Measurements from ENCODE around the gene STXBP5. TPM values are rescaled to one million over a fixed set of nuclear protein-coding genes. Genes with fewer than 3 reads are reported as not detected.

STXBP5 gene
- total RNA-seq, 2 experiments from 2014 or later, result 21.0 to 22.5 TPM

DNA sequence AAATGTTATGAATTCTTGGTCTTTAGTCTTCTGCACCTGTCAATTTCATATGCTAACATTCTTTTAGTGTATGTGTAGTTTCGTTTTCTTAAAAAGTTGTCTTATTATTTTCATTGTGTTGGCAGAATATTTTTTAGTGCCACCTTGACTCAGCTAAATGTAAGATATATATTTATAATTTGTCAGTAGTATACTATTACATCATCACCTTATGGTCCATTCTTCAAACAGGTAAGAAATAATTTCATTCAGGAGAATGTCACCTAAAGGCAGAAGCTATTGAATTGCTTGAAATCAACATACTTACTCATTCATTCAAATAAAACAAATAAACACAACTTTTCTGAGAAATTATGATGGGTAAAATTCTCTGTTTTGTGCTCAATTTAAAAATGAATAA is 3.5 kb upstream of the STXBP5 start:
- no peak for TF ChIP-seq CTCF (IDR thresholded peaks at IDR 0.05)
- intact Hi-C loops (cut with DNase I, micrococcal nuclease), result loop anchor here (5.0 to 10.0 kb wide), 4 partner anchors 82 to 1386 kb away; partner anchors contain the start of genes FBXO30 (in 1 of the 2) and SHPRH (in 1 of the 2)
- ChIA-PET POLR2A (no interaction called here), CTCF (no interaction called here)
- DNase-seq (no peak), ATAC-seq (ENCODE audit: poor library complexity) (no peak)
- no peaks in the 10 kb centered on the region for H3K9me3 Mint-ChIP-seq
- no peak overlapping the region for H3K27ac Mint-ChIP-seq
- H3K4me1 Mint-ChIP-seq (ENCODE audit: low read depth), result peaks cover 19% of the 10 kb centered on the region
- Histone ChIP-seq H3K4me1 (ENCODE audit: insufficient read depth, low read length) (peaks cover 12% of the 10 kb centered on the region), H3K4me3 (ENCODE audit: low read length) (no peak overlapping the region), H3K27me3 (ENCODE audit: control insufficient read depth in 1 of 2, insufficient read depth in 2 of 2, low read length in 2 of 2) (no peaks in the 10 kb centered on the region), H3K27ac (ENCODE audit: low read depth in 1 of 2, low read length in 2 of 2) (no peak overlapping the region), H3K36me3 (ENCODE audit: insufficient read depth, low read length) (no peaks in the 10 kb centered on the region), H3K9me3 (ENCODE audit: control insufficient read depth in 1 of 2, insufficient read depth in 1 of 2, low read length in 2 of 2) (no peaks in the 10 kb centered on the region)
- H3K36me3 Mint-ChIP-seq (ENCODE audit: low read depth), result peaks cover 19% of the 10 kb centered on the region
- H3K27me3 Mint-ChIP-seq, result no peaks in the 10 kb centered on the region
- H3K4me3 Mint-ChIP-seq, result no peak overlapping the region

DNA sequence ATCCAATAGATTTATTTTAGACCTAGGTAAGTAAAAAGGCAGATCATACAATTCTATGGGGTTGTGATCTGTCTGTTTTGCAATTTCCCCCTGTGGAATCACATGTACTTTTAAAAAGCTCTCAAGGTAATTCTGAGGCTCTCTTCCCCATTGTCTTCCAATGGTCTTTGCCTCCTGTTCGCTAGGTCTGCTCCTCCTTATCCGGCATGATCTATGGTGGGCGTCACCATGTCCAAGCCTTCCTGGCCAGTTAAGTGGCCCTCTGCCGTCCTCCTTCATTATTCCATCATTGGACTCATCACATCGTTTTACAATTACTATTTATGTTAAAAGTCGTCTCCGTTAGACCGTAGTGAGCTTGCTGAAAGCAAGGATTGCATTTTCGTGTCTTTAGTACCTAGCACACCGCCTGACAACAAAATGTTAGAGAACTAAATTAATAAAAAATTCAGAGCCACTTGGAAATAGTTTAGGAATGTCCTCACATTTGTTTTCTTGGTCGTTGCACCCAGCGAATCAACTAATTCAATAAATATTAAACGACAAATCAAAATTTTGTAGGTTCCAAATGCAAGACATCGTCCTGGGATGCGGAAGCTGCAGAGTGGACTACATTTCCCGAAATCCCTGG is 2.2 kb upstream of the STXBP5 start:
- TF ChIP-seq CTCF (IDR thresholded peaks at IDR 0.05), result no peak
- Histone ChIP-seq H3K4me3 (ENCODE audit: low read length) (peak overlapping the region; percentile 86), H3K27ac (ENCODE audit: low read depth in 1 of 2, low read length in 2 of 2) (peak overlapping the region; percentile 34 to 53), H3K9me3 (ENCODE audit: control insufficient read depth in 1 of 2, insufficient read depth in 1 of 2, low read length in 2 of 2) (no peaks in the 10 kb centered on the region), H3K4me1 (ENCODE audit: insufficient read depth, low read length) (peaks cover 15% of the 10 kb centered on the region), H3K36me3 (ENCODE audit: insufficient read depth, low read length) (no peaks in the 10 kb centered on the region), H3K27me3 (ENCODE audit: control insufficient read depth in 1 of 2, insufficient read depth in 2 of 2, low read length in 2 of 2) (no peaks in the 10 kb centered on the region)
- Mint-ChIP-seq H3K4me1 (ENCODE audit: low read depth) (peaks cover 31% of the 10 kb centered on the region), H3K27me3 (no peaks in the 10 kb centered on the region), H3K36me3 (ENCODE audit: low read depth) (peaks cover 19% of the 10 kb centered on the region), H3K9me3 (no peaks in the 10 kb centered on the region), H3K27ac (peak overlapping the region; percentile 95), H3K4me3 (peak overlapping the region; percentile 94)
- ChIA-PET CTCF (interaction anchor here (0.9 kb wide), 1 partner anchor 81 kb away, joined by 3 read pairs; no protein-coding TSS in a partner anchor), POLR2A (interaction anchor here (0.6 to 3.4 kb wide), 8 partner anchors 11 to 91 kb away, joined by 3 to 19 read pairs (median 4); no protein-coding TSS in a partner anchor)
- intact Hi-C loops (cut with DNase I, micrococcal nuclease), result loop anchor here (1.0 to 10.0 kb wide), 6 partner anchors 20 to 1387 kb away; partner anchors contain the start of genes FBXO30 (in 1 of the 2) and SHPRH (in 1 of the 2)
- peak in 3 of 14 experiments; percentile 16 to 37 (median 34) for DNase-seq
- no peak for ATAC-seq (ENCODE audit: poor library complexity)

DNA sequence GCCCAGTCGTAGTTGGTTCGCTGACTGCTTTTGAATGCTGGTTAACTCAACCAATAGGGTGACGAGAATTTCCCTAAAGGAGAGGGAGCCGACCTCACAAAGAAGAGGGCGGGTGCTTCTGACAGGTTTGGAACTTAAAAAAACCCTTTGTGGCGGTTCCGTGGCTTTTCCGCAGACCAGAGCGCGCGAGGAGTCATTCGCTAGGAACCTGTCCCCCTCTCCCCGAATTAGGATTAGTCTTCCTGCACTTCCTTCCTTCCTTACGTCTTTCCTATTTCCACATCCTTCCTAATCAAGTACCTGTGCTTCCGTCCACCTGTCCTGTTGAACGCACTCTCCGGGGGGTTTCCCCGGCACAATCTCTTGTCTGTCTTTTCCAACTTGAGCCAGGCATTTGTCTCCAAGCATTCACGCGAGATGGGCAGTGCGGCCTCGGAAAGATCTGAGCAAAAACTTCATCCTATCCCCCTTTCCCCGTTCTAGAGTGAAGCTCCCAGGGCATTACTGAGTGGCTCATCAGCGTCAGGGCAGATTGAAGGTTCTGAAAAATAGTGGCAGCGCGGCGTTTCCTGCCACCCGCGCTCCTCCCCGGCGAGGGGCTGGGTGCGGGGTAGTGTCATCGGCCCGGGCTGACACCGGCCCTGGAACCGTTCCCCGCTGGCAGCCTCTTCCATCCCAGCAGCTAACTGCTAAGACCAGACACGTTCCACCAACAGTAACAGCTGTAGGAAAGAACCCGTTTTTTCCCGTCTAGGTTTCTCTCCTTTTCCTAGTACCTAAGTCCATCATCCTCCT is 1.5 kb upstream of the STXBP5 start:
- peak overlapping the region; percentile 95 for H3K27ac Mint-ChIP-seq
- peak overlapping the region; percentile 86 for H3K4me3 ChIP-seq (ENCODE audit: low read length)
- H3K4me3 Mint-ChIP-seq, result peak overlapping the region; percentile 94
- H3K27ac ChIP-seq (ENCODE audit: low read depth in 1 of 2, low read length in 2 of 2), result peak overlapping the region; percentile 89 to 94
- ATAC-seq (ENCODE audit: poor library complexity), result peak; percentile 84
- H3K9me3 Mint-ChIP-seq, result no peaks in the 10 kb centered on the region
- H3K36me3 ChIP-seq (ENCODE audit: insufficient read depth, low read length), result no peaks in the 10 kb centered on the region
- no peaks in the 10 kb centered on the region for H3K9me3 ChIP-seq (ENCODE audit: control insufficient read depth in 1 of 2, insufficient read depth in 1 of 2, low read length in 2 of 2)
- ChIA-PET CTCF (interaction anchor here (0.9 kb wide), 1 partner anchor 80 kb away, joined by 3 read pairs; no protein-coding TSS in a partner anchor), POLR2A (interaction anchor here (0.6 to 3.4 kb wide), 18 partner anchors 10 to 1468 kb away, joined by 3 to 19 read pairs (median 3); partner anchors contain the start of gene EPM2A)
- H3K4me1 ChIP-seq (ENCODE audit: insufficient read depth, low read length), result peaks cover 15% of the 10 kb centered on the region
- peaks cover 38% of the 10 kb centered on the region for H3K4me1 Mint-ChIP-seq (ENCODE audit: low read depth)
- intact Hi-C loops (cut with DNase I, micrococcal nuclease), result loop anchor here (1.0 to 10.0 kb wide), 6 partner anchors 20 to 1388 kb away; partner anchors contain the start of genes FBXO30 (in 1 of the 2) and SHPRH (in 1 of the 2)
- H3K36me3 Mint-ChIP-seq (ENCODE audit: low read depth), result peaks cover 19% of the 10 kb centered on the region
- no peak for TF ChIP-seq CTCF (IDR thresholded peaks at IDR 0.05)
- H3K27me3 ChIP-seq (ENCODE audit: control insufficient read depth in 1 of 2, insufficient read depth in 2 of 2, low read length in 2 of 2), result no peaks in the 10 kb centered on the region
- DNase-seq, result peak; percentile 60 to 96 (median 70)
- H3K27me3 Mint-ChIP-seq, result no peaks in the 10 kb centered on the region
